NCI-H2196 treated with DMSO at 0.1 percent for 48 hours (cell line): ENCODE results near the gene PAPPA2.
A peak's percentile ranks its signal among the peaks of the same experiment; 100 is the strongest.
"Not testable (repeated sequence)": the region's sequence is repeated elsewhere in the genome, so short reads cannot be mapped to it uniquely, and the experiment has no call there.

ENCODE experiments used
- DNase-seq: peaks from one replicate; lab custom pipeline; 2025; ENCODE audit not compliant: unreplicated experiment; lab: John Stamatoyannopoulos, UW

Gene PAPPA2

DNA sequence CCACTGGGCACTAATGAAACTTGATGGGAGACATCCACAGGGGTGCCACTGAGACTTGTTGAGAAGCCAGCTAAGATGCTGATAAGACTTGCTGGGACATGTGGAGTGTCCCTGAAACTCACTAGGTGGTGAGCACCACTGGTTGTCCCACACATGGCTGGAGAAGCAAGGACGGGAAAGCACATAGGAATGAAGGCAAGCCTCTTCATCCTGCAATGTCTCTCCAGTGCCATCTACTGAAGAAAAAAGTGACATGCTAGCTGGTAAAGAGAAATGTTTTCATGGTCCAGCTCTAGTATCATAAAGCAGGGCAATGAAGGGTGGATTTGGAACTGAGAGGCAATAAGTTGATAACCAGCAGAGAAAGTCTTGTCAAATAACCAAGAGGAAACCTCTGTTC, 283.0 kb downstream of the PAPPA2 start:
- peak; percentile 9 for DNase-seq

DNA sequence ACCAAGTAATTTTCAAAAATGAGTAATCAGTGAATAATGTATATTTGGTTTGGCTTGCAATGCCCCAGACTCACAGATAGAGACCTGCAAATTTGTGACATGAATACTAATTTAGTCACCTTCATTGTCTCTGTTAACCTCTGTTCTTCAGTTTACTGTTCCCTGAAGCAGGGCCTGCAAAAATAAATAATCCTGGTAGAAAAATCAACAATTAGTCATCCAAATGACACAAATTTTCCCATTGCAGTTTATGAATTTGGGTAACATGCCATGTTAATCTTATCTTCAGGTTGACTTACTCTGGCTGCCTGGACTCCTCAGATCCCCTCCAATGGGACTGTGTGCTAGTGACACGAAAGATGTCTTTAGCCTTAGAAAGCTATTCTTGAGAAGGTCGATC, 289.5 kb downstream of the PAPPA2 start:
- no peak for DNase-seq

DNA sequence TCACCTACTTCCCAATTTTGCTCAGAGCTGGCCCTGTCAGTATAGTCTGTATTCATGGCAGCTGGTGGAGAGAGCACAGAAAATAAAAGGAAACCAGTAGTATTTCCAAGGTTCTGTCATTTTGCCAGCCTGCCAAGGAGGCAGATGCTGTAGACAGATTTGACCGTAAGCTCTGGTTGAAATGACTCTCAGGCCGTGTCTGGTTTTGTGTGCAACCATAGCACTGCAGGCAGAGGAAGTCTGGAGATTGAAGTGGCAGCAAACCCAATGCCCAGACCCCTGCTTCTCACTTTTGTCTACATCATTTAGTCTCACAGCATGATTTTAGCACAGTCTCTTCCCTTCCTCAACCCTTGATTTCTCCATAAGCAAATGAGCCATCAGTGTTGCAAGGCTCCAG, 291.7 kb downstream of the PAPPA2 start:
- no peak for DNase-seq

DNA sequence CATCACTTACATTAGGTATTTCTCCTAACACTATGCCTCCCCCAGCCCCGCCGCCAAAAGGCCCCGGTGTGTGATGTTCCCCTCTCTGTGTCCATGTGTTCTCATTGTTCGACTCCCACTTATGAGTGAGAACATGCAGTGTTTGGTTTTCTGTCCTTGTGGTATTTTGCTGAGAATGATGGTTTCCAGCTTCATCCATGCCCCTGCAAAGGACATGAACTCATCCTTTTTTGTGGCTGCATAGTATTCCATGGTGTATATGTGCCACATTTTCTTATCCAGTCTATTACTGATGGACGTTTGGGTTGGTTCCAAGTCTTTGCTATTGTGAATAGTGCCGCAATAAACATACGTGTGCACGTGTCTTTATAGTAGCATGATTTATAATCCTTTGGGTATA, 293.8 kb downstream of the PAPPA2 start:
- not testable (repeated sequence) for DNase-seq

DNA sequence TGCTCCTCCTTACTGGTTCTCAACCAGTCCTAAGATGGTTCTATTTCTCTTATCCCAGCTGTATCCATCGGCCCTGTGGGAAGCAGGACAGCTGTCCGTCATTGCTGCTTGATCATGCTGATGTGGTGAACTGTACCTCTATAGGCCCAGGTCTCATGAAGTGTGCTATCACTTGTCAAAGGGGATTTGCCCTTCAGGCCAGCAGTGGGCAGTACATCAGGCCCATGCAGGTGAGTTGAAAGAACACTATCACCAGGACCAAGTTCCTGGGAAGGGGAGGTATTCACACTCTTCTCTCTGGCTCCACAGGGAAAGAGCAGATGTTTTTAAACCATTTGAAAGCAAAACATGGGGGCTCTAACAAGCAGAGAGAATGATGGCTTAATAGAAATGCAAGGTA, 302.6 kb downstream of the PAPPA2 start:
- DNase-seq = no peak

DNA sequence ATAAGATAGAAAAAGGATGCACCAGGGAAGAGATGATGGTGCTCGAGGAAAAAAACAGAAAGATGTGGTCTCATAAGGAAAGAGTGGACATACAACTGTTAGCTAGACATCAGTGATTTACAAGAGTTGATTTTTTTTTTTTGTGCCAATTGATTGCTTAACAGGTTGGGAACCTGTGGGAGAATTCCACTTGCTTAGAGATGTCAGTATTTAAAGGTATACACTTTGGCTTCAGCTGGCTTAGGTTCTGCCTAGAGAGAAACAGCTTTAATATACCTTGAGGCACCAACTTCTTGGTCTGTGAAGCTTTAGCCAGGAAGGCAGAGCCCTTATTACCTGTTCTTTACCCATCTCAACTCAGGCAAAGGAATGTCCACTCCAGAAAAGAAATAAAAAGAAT, 303.8 kb downstream of the PAPPA2 start:
- DNase-seq = no peak

DNA sequence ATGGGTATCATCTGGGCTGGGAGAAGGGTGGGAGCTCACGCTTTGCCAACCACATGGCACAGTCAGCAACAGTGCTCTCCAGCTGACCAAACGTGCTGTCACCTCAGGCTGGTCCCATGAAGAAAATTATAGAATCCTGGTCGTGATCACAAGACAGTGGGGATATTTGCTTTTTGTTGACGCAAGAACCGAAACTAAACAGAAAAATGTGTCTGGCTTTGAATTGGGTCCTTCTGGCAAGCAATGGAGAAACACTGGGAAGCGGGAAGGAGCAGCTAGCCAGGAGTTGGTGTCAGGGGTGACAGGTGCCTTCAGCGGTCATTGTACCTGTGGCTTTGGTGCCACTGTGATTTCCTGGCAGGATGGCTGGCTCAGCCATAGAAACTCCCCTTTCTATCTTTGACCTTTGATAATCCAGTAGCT, 304.8 kb downstream of the PAPPA2 start:
- DNase-seq = no peak

DNA sequence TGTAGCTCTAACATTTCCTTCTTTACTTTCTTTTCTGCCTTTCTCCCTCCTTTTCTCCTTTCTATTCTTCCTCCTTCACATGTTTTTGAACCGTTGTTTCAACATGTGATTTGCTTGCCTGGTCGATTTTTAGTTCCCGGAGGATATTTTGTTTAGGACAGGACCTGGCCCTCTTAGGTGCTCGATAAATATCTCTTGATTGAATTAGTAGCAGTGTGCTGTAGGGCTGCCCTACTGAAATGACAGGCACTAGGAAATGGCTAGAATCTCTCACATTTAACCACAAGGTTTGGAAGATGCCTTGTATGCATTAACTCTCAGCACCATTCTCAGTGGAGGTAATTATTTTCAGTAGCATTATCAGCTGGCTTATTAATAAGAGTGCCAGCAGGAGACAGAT, 305.6 kb downstream of the PAPPA2 start:
- no peak for DNase-seq

DNA sequence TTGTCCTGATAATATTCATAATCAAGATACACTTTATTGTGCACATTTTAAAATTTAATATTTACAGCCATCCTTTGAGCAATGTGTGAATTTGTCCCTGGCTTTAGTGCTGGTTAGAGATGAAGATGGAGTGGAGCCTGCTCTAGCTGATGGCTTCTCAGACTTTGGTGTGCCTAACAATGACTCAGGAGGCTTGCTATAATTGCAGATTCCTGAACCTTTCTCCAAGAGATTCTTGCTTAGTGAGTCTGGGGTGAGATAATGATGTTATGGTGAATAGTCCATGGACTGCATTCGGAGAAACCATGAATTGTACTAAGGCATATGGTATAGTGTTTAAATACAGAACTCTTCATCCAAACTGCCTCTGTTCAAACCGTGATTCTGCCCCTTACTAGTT, 307.1 kb downstream of the PAPPA2 start:
- DNase-seq = no peak

DNA sequence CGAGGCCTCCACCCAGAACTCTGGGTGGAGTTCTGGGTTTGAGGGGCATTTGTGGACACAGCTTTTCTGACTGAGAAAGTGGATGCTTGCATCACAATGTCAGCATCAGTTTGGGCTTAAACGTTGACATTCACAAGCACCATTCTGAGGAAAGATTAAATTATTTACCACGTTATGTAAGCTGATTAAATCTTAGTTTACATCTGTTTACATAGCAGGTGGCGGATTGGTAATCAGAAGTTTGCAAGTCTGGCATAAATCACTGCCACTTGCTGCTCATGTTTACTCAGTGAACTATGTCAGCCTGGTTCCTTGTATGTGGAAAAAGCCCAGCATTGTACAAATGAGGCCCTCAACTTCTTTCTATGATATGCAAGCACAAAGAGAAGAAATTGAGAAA, 310.1 kb downstream of the PAPPA2 start:
- no peak for DNase-seq

DNA sequence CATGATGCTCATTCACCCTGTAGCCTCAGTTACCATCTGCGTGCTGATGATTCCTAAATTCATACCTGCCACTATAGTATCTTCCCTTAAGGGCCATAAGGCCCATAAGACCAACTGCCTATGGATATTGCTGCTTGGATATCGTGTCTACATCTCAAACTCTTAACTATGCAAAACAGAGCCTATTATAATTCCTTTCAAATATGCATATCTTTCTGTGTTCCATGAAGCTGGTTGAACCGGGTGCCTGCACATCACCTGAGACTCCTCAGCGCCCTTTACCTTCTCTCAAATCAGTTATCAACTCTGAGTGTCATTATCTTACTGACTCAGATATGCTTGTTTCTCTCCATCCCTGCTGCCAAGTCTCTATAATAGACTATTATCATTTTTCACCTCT, 311.2 kb downstream of the PAPPA2 start:
- DNase-seq = no peak

DNA sequence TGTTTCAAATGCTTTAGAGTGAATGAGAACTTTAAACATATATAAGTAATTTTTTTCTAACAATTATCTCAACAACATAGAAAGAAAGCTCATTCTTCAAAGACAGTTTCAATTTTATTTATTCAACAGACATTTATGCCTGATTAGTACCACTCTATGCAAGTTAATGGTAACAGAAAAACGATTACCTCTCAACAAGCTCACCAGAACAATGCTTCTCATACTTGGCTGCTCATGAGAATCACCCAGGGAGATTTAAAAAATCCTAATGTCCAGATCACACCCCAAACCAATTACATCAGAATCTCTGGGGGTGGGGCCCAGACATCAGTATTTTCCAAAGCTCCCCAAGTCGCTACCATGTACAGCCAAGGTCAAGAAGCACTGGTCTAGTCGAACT, 312.4 kb downstream of the PAPPA2 start:
- no peak for DNase-seq

DNA sequence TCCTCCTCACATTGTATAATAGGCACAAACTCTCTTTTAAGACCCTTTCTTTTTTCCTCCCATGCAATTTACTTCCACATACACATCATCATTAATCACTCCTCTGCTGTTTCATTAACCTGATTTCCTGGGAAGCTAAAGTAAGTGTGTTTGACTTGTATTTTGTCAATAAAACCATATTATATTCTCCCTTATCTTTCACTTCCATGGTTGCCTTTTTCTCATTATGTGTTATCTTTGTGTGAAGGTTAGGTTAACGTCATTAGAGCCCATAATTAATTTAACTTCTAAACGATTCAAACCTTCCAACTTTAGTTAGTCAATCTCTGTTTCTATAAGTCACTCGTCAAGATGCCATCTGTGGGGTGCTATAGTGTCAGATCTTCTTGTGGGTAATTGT, 313.0 kb downstream of the PAPPA2 start:
- DNase-seq = no peak

DNA sequence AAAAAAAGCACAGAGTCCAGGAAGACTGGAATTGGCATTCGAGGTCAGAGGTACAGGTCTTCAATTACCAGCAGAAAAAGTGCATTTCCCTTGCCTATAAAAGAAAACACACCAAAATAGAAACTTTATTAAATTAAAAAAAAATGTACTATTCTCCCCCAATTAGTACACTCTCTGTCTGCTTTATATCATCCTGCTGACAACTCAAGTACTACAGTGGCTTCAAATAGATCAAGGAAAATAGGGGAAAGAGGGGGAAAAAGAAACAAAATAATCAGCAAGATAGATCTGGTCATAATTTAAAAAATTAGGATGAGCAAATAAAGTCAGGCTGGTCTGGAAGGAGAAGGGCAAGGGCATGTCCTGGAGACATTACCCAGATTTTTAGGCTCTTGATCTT, 315.1 kb downstream of the PAPPA2 start:
- no peak for DNase-seq

DNA sequence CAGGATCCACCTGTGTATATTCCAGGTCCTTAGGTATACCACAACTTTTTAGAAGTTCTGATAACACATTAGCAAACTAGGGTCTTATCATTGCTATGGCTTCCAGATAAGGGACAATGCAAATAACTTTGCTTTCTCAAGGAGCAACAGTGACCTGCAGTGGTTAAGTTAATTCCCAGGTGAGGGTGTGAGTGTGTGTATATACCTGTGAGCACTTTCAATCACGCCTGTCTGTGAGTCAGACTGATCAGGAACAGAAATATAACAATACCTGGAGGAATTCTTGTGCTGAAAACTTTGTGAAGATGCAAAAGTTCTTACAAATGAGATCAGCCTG, 317.0 kb downstream of the PAPPA2 start:
- no peak for DNase-seq

DNA sequence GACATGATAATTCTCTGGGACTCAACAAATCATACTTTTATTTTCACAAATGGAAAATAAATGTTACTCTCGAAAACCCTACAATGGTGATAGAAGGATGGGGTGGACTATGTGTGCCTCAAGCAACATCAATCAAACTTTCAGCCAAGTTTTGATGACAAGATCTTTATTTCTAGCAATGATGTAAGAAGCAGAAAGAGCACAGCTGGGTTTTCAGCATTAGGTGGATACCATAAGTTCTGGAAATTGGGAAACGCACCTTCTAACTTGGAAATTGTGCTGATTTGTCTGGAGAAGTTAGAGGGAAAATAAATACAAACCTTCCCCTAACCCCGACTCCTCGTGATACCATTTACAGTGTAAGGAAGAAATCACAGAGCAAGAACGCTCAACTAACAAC, 320.3 kb downstream of the PAPPA2 start:
- DNase-seq = no peak

DNA sequence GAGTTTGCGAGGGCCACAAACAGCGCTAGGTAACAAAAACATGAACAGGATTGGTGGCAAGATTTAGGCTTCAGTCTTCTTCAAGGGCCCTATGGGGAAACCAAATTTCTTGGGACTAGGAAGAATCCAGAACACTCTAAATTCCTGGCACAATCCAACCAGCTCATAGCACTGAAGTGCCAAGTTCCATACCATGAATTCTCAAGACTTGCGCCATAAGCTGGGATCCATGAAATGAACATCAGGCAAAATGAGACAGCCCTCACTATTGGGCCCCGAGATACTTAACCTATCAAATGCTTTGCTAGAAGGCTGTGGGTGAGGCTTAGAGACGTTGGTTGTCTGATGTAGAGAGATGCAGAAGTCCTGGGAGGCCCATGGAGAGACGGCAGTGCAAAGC, 322.1 kb downstream of the PAPPA2 start:
- no peak for DNase-seq

DNA sequence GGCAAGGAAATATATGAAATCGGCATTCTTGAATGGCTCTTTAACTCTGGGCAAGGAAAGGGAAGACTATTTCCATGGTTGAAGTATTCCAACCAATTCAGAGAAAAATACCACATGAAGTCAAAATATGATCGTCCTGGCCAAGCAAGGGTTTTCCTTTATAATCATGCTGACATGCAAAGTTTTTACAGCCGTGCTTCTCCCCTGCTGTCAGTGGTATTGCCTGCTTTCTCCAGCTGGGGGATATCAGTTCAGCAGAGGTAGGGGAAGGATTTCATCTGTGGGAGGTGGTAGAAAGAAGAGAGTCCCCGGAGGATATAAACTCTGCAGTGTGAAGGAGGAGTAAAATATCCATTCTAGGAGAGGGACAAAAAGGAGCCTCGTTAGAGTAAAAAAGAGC, 322.8 kb downstream of the PAPPA2 start:
- DNase-seq = no peak

DNA sequence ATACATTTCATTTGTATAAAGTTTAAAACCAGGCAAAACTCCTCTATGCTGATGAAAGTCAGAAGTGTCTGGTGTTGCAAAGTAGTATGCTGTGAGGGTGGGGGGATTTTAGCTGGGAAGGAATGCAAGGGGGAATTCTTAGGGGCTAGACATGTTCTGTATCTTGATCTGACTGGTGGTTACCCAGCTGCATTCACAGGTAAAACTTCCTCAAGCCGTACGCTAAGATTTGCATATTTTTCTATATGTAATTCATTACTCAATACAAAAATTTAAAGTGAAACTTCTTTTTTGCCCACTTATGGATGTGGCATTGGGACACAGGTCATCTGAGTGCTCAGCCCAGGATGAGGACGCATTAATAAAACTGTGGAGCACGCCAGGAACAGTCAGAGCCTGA, 323.3 kb downstream of the PAPPA2 start:
- no peak for DNase-seq

DNA sequence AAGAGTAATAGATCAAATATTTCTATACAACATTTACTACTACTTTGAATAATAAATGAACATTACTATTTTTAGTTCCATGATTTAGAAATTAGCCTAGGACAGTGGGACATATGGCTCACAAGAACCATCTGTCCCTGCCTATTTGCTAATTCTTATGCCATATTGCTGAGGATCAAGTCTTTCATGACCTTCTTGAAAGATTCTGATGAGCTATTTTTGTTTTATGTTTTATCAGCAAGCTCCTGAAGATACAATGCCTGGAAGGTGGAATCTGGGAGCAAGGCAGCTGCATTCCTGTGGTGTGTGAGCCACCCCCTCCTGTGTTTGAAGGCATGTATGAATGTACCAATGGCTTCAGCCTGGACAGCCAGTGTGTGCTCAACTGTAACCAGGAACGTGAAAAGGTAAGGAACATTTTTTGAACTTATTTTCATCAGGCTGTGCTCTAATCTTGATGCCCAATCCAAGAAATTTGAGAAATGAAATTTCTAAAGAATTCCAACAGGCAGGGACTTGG, 326.7 kb downstream of the PAPPA2 start:
- no peak for DNase-seq

DNA sequence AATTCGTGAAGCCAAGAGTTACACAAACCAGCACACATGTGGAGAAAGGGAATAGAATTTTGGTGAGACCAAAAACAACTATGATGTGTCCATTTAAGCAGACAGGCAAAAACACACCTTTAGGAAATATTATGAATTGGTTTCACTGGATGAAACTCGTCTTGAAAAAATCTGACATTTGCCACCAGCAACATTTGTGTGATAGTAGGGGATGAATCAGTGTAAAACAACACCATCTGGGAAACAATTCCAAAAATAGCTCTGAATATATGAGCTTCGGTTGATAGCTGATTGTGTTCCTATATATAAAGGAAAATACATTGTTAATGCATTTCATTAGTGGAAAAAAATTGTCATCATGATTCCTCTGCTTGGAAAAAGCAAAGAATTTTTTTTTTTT, 327.8 kb downstream of the PAPPA2 start:
- DNase-seq = no peak

DNA sequence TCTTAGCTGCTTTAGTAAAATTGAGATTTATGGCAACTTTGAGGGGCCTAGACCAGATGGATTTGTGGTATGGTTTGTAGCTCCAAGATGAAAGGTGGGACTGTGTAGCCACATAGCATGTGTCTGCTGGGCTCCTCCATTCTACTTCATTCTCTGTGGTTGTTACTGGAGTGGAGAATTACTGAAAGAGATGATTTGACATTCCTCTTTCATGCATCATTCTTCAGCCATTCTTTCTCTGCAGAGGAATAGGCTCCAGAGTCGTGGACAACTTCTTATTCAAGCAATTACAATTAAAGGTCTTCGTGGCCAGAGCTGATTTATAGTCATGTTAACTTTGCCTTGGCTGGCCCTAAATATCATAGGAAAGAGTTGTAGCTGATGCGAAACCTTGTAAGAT, 328.9 kb downstream of the PAPPA2 start:
- DNase-seq = no peak

DNA sequence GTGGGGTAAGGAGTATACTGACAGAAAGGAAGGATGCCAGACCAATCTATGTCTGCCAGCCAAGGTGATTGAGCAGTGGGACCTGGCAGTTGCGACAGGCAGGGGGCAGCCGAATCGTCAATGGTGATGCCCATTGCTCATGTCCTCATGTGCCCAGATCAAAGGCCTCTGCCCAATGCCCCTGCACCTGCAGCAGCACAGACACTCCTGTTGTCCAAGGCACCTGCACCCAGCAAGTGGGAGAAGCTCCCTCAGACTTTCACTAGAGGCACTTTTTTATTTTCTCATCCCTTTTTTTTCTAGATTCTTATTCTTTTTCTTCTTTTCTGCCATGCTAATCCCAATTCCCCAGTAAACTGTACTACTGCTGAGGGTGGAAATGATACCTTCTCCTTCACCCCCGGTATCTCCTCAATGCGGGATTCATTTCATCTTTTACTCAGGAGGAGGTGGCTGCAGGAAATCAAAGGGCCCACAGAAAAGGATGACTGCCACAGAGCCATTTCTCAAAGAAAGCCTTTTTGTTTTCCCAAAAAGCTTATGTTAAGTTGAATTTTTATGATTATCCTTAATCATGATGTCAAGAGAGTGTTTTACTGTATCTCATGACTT, 332.0 kb downstream of the PAPPA2 start:
- no peak for DNase-seq

DNA sequence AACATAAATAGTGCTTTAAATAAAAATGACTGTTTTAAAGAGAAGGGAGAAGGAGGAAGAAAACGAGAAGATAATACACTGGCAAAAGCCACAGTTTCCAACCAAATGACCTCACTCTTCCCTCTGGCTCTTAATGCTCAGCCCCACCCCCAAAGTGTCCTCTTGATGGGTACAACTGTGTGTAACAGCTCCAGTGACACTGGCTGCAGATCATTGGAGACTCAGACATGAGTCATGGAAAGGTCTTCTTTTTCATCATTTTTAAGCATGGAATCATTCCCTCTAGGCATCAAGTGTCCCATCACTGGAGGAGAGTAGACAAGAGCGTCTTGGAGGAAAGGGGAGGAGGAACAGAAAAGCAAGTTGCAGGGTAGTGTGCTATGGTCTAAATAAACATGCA, 333.0 kb downstream of the PAPPA2 start:
- no peak for DNase-seq
